Peyer's patch (tissue), 4 donors: Measurements from ENCODE around the gene ANO9. TPM values are rescaled to one million over a fixed set of nuclear protein-coding genes. Genes with fewer than 3 reads are reported as not detected.
"Not testable (repeated sequence)": the region's sequence is repeated elsewhere in the genome, so short reads cannot be mapped to it uniquely, and the experiment has no call there.

Experiments used
- DNase-seq, 3 donors: peaks; one replicate each; pipeline ENCODE4 v3.0.0-alpha.2; 2017 to 2019
- H3K27ac ChIP-seq, 4 donors: fragments of 200-600 bp; sonication (generic); one replicate each; pipeline ENCODE4 v1.5.1; 2016 to 2019
- H3K27me3 ChIP-seq, 2 donors: fragments of 200-600 bp; sonication (generic); one replicate each; pipeline ENCODE4 v1.5.1; 2019
- H3K36me3 ChIP-seq, 3 donors: fragments of 200-600 bp; sonication (generic); one replicate each; pipeline ENCODE4 v1.5.1; 2016 to 2019
- H3K4me1 ChIP-seq, 4 donors: fragments of 200-600 bp; sonication (generic); one replicate each; pipeline ENCODE4 v1.5.1; 2016 to 2019
- H3K4me3 ChIP-seq, 4 donors: fragments of 200-600 bp; sonication (generic); 1 replicate in 3 of 4; 2 replicates in 1 of 4; pipeline ENCODE4 v1.5.1; 2016 to 2019; ENCODE audit warnings: mild to moderate bottlenecking in 1 of 4
- H3K9me3 ChIP-seq, 4 donors: fragments of 200-600 bp; sonication (generic); one replicate each; pipeline ENCODE4 v1.5.1; 2016 to 2019; ENCODE audit warnings: mild to moderate bottlenecking in 1 of 4
- CTCF ChIP-seq, 6 experiments: fragments of 450-650 bp in 4 of 6; fragments of 200-600 bp in 2 of 6; sonication (generic) in 1 of 6; IDR thresholded peaks; one replicate each; pipeline ENCODE4 v1.5.1; 2017 to 2019; ENCODE audit warnings: antibody characterized with exemption in 6 of 6, mild to moderate bottlenecking in 3 of 6, moderate library complexity in 1 of 6
- POLR2A ChIP-seq, 2 donors: fragments of 450-650 bp; IDR thresholded peaks; one replicate each; pipeline ENCODE4 v1.5.1; 2017; ENCODE audit warnings: antibody characterized with exemption in 2 of 2, mild to moderate bottlenecking in 2 of 2, moderate library complexity in 2 of 2
- total RNA-seq, 4 donors: library from RNA; depleted of rRNA; stranded (reverse); fragments of >200 nt; gene quantifications; one replicate each; pipeline ENCODE4 v1.1.0, GENCODE V29; 2016

Gene ANO9
- total RNA-seq, 4 donors from 2014 or later = 161 to 474 (median 254) TPM

- H3K9me3 ChIP-seq = no peaks in the 10 kb centered on the region
- H3K36me3 ChIP-seq = peaks cover 0 to 6% (median 0%) of the 10 kb centered on the region in 3 donors
- peaks cover 0 to 24% (median 6%) of the 10 kb centered on the region in 4 donors for H3K4me1 ChIP-seq
- no peak for TF ChIP-seq CTCF (IDR thresholded peaks at IDR 0.05)
- no peak for TF ChIP-seq POLR2A (IDR thresholded peaks at IDR 0.05)
- no peak for DNase-seq
- no peaks in the 10 kb centered on the region for H3K27me3 ChIP-seq
- no peak overlapping the region for H3K4me3 ChIP-seq
- H3K27ac ChIP-seq = no peak overlapping the region
These were observed 49.6 kb downstream of the ANO9 start for GRCh38 chr11:392102-392777.

- Histone ChIP-seq H3K4me1 (peaks cover 0 to 19% (median 1%) of the 10 kb centered on the region in 4 donors), H3K27ac (no peak overlapping the region), H3K27me3 (no peaks in the 10 kb centered on the region), H3K9me3 (peaks cover 0 to 6% (median 1%) of the 10 kb centered on the region in 4 donors), H3K36me3 (no peaks in the 10 kb centered on the region), H3K4me3 (no peak overlapping the region)
- no peak for TF ChIP-seq CTCF (IDR thresholded peaks at IDR 0.05)
- TF ChIP-seq POLR2A (IDR thresholded peaks at IDR 0.05) = no peak
- no peak for DNase-seq
These were observed 50.4 kb downstream of the ANO9 start for GRCh38 chr11:391117-392017.

GRCh38 chr11:390175-390574 is 51.6 kb downstream of the ANO9 start:
- H3K4me1 ChIP-seq = peaks cover 0 to 11% (median 0%) of the 10 kb centered on the region in 4 donors
- H3K27me3 ChIP-seq = no peaks in the 10 kb centered on the region
- H3K4me3 ChIP-seq = no peak overlapping the region
- H3K36me3 ChIP-seq = no peaks in the 10 kb centered on the region
- H3K9me3 ChIP-seq = peaks cover 0 to 14% (median 2%) of the 10 kb centered on the region in 4 donors
- TF ChIP-seq CTCF (IDR thresholded peaks at IDR 0.05) (peak in 3 of 6 experiments; percentile 15 to 43 (median 40)), POLR2A (IDR thresholded peaks at IDR 0.05) (no peak)
- no peak overlapping the region for H3K27ac ChIP-seq
- peak in 1 of 3 donors; percentile 65 for DNase-seq

GRCh38 chr11:389369-389768 is 52.4 kb downstream of the ANO9 start:
- DNase-seq = not testable (repeated sequence)

GRCh38 chr11:387193-387793 is 54.5 kb downstream of the ANO9 start:
- Histone ChIP-seq H3K4me3 (no peak overlapping the region), H3K9me3 (peaks cover 0 to 14% (median 2%) of the 10 kb centered on the region in 4 donors), H3K36me3 (no peaks in the 10 kb centered on the region), H3K4me1 (no peaks in the 10 kb centered on the region), H3K27ac (no peak overlapping the region), H3K27me3 (no peaks in the 10 kb centered on the region)
- no peak for TF ChIP-seq CTCF (IDR thresholded peaks at IDR 0.05)
- TF ChIP-seq POLR2A (IDR thresholded peaks at IDR 0.05) = no peak
- DNase-seq = no peak

More at GRCh38 chr11:389369-389768, 52.4 kb downstream of the ANO9 start:
- Histone ChIP-seq H3K4me1 (peaks cover 0 to 11% (median 0%) of the 10 kb centered on the region in 4 donors), H3K9me3 (peaks cover 0 to 14% (median 2%) of the 10 kb centered on the region in 4 donors)
- not testable (repeated sequence) for H3K27me3 ChIP-seq, H3K36me3 ChIP-seq, H3K27ac ChIP-seq, H3K4me3 ChIP-seq
